Sigmoid colon (tissue), 7 donors: ENCODE data around the gene EML4. TPM values are rescaled to one million over a fixed set of nuclear protein-coding genes. Genes with fewer than 3 reads are reported as not detected.

ENCODE experiments used
- DNase-seq: peaks from one replicate; pipeline ENCODE4 v3.0.0-alpha.2; 2019
- H3K27ac ChIP-seq, 4 donors: fragments of 200-600 bp; sonication (generic); one replicate each; pipeline ENCODE4 v1.5.1; 2016 to 2019; ENCODE audit warnings: mild to moderate bottlenecking in 1 of 4
- H3K27me3 ChIP-seq, 3 donors: fragments of 200-600 bp; sonication (generic); one replicate each; pipeline ENCODE4 v1.5.1; 2019; ENCODE audit warnings: mild to moderate bottlenecking in 1 of 3
- H3K36me3 ChIP-seq, 4 donors: fragments of 200-600 bp; sonication (generic); one replicate each; pipeline ENCODE4 v1.5.1; 2016 to 2019
- H3K4me1 ChIP-seq, 4 donors: fragments of 200-600 bp; sonication (generic); one replicate each; pipeline ENCODE4 v1.5.1; 2017 to 2019
- H3K4me3 ChIP-seq, 4 donors: fragments of 200-600 bp; sonication (generic); one replicate each; pipeline ENCODE4 v1.5.1; 2017 to 2019; ENCODE audit warnings: mild to moderate bottlenecking in 2 of 4, moderate library complexity in 1 of 4
- H3K9me3 ChIP-seq, 4 donors: fragments of 200-600 bp in 3 of 4; sonication (generic) in 3 of 4; one replicate each; pipeline versions ENCODE4 v1.5.1 to v1.6.1; 2013 to 2019
- EP300 ChIP-seq, 4 donors: sonication (generic); formaldehyde crosslinking; IDR thresholded peaks; one replicate each; pipeline ENCODE4 v1.6.1; 2017; ENCODE audit warnings: antibody characterized with exemption in 4 of 4
- POLR2A ChIP-seq, 2 donors: fragments of 450-650 bp; IDR thresholded peaks; one replicate each; pipeline ENCODE4 v1.6.1; 2016; ENCODE audit warnings: antibody characterized with exemption in 2 of 2, mild to moderate bottlenecking in 2 of 2, moderate library complexity in 2 of 2
- POLR2AphosphoS5 ChIP-seq, 4 donors: sonication (generic); formaldehyde crosslinking; IDR thresholded peaks; one replicate each; pipeline ENCODE4 v1.6.1; 2017; ENCODE audit warnings: antibody characterized with exemption in 4 of 4
- WGBS, 2 donors: extraction: QIAGEN DNeasy Blood & Tissue Kit; methylation state at CpG; one replicate each; pipeline ENCODE4 v1.1.7; 2013; 5-methylcytosine and 5-hydroxymethylcytosine counted together
- intact Hi-C: fragments of 100-400 bp; cut with DNase I; formaldehyde crosslinking; loops from one replicate; pipeline ENCODE4 v1.15.1; 2023
- polyA plus RNA-seq, 3 donors: library from polyadenylated mRNA; stranded (reverse); fragments of 200-250 nt; gene quantifications; one replicate each; pipeline ENCODE4 v1.2.3, GENCODE V29; 2013
- total RNA-seq, 4 donors: library from RNA; depleted of rRNA; stranded (reverse); fragments of >200 nt; gene quantifications; one replicate each; pipeline ENCODE4 v1.1.0, GENCODE V29; 2016
- TF ChIP-seq, protein P1 (sequence below), 4 experiments: fragments of 450-650 bp in 3 of 4; fragments of 200-600 bp in 1 of 4; IDR thresholded peaks; one replicate each; pipeline ENCODE4 v1.5.1; 2016 to 2019; ENCODE audit warnings: antibody characterized with exemption in 4 of 4, mild to moderate bottlenecking in 3 of 4, moderate library complexity in 2 of 4
- donor health status: healthy with polysubstance abuse.
- donor health status: Bipolar disorder and iron deficiency.
- donor health status: healthy.

The EML4 gene
- total and polyA plus RNA-seq, 7 donors = 16.1 to 27.8 (median 17.8) TPM

GRCh38 chr2:42225573-42225972 is 56.4 kb downstream of the EML4 start:
- H3K4me3 ChIP-seq = no peak overlapping the region
- no peaks in the 10 kb centered on the region for H3K27me3 ChIP-seq
- TF ChIP-seq EP300 (IDR thresholded peaks at IDR 0.05) = no peak
- TF ChIP-seq, protein P1, sequence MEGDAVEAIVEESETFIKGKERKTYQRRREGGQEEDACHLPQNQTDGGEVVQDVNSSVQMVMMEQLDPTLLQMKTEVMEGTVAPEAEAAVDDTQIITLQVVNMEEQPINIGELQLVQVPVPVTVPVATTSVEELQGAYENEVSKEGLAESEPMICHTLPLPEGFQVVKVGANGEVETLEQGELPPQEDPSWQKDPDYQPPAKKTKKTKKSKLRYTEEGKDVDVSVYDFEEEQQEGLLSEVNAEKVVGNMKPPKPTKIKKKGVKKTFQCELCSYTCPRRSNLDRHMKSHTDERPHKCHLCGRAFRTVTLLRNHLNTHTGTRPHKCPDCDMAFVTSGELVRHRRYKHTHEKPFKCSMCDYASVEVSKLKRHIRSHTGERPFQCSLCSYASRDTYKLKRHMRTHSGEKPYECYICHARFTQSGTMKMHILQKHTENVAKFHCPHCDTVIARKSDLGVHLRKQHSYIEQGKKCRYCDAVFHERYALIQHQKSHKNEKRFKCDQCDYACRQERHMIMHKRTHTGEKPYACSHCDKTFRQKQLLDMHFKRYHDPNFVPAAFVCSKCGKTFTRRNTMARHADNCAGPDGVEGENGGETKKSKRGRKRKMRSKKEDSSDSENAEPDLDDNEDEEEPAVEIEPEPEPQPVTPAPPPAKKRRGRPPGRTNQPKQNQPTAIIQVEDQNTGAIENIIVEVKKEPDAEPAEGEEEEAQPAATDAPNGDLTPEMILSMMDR (IDR thresholded peaks at IDR 0.05) = no peak
- no peak for TF ChIP-seq POLR2A (IDR thresholded peaks at IDR 0.05)
- no peak for TF ChIP-seq POLR2AphosphoS5 (IDR thresholded peaks at IDR 0.05)
- H3K36me3 ChIP-seq = no peaks in the 10 kb centered on the region
- intact Hi-C loops = no loop called here
- no peak overlapping the region for H3K27ac ChIP-seq
- 74 to 84% methylated on average over 1 of the region's 1 CpG for WGBS, 2 donors
- DNase-seq = no peak
- peaks cover 0 to 25% (median 10%) of the 10 kb centered on the region in 4 donors for H3K4me1 ChIP-seq
- H3K9me3 ChIP-seq = no peaks in the 10 kb centered on the region

GRCh38 chr2:42227491-42227890 is 58.3 kb downstream of the EML4 start:
- H3K4me3 ChIP-seq = no peak overlapping the region
- no peaks in the 10 kb centered on the region for H3K36me3 ChIP-seq
- WGBS, 2 donors = 96 to 97% methylated on average over 2 of the region's 2 CpGs
- intact Hi-C loops = no loop called here
- TF ChIP-seq EP300 (IDR thresholded peaks at IDR 0.05) = no peak
- TF ChIP-seq POLR2AphosphoS5 (IDR thresholded peaks at IDR 0.05) = no peak
- TF ChIP-seq, protein P1 (IDR thresholded peaks at IDR 0.05) = no peak
- no peak for TF ChIP-seq POLR2A (IDR thresholded peaks at IDR 0.05)
- H3K4me1 ChIP-seq = peaks cover 0 to 31% (median 8%) of the 10 kb centered on the region in 4 donors
- H3K27ac ChIP-seq = no peak overlapping the region
- no peaks in the 10 kb centered on the region for H3K27me3 ChIP-seq
- DNase-seq = no peak
- H3K9me3 ChIP-seq = no peaks in the 10 kb centered on the region

DNA sequence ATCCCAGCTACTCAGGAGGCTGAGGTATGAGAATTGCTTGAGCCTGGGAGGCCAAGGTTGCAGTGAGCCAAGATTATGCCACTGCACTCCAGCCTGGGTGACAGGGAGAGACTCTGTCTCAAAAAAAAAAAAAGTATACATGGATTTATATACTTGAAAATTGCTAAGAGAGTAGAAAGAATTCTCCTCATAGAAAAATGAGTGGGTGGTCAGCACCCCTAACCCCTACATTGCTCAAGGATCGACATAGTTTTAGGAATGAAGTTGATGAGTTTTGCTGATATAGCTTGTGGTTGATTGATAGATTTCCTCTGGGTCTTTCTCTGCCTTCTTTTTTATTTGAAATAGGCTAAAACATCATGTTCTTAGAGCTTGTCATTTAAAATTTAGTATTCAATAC is 58.9 kb downstream of the EML4 start:
- no peaks in the 10 kb centered on the region for H3K36me3 ChIP-seq
- no peak for DNase-seq
- WGBS, 2 donors = 85 to 88% methylated on average over 1 of the region's 1 CpG
- intact Hi-C loops = no loop called here
- no peak for TF ChIP-seq EP300 (IDR thresholded peaks at IDR 0.05)
- no peak for TF ChIP-seq POLR2A (IDR thresholded peaks at IDR 0.05)
- no peaks in the 10 kb centered on the region for H3K27me3 ChIP-seq
- H3K4me1 ChIP-seq = peaks cover 0 to 28% (median 7%) of the 10 kb centered on the region in 4 donors
- H3K9me3 ChIP-seq = no peaks in the 10 kb centered on the region
- H3K27ac ChIP-seq = no peak overlapping the region
- no peak overlapping the region for H3K4me3 ChIP-seq

- no peak overlapping the region for H3K4me3 ChIP-seq
- TF ChIP-seq, protein P1 (IDR thresholded peaks at IDR 0.05) = no peak
- TF ChIP-seq POLR2A (IDR thresholded peaks at IDR 0.05) = no peak
- no peak for TF ChIP-seq POLR2AphosphoS5 (IDR thresholded peaks at IDR 0.05)
- no peak for TF ChIP-seq EP300 (IDR thresholded peaks at IDR 0.05)
- H3K27me3 ChIP-seq = no peaks in the 10 kb centered on the region
- no peaks in the 10 kb centered on the region for H3K9me3 ChIP-seq
- no peak overlapping the region for H3K27ac ChIP-seq
- no peaks in the 10 kb centered on the region for H3K36me3 ChIP-seq
- DNase-seq = no peak
- WGBS, 2 donors = 94% methylated on average over 2 of the region's 2 CpGs
- H3K4me1 ChIP-seq = peaks cover 0 to 24% (median 6%) of the 10 kb centered on the region in 4 donors
- intact Hi-C loops = loop anchor here (10.0 kb wide), 1 partner anchor 375 kb away; no protein-coding TSS in a partner anchor
These were observed 60.8 kb downstream of the EML4 start for GRCh38 chr2:42229949-42230348.

DNA sequence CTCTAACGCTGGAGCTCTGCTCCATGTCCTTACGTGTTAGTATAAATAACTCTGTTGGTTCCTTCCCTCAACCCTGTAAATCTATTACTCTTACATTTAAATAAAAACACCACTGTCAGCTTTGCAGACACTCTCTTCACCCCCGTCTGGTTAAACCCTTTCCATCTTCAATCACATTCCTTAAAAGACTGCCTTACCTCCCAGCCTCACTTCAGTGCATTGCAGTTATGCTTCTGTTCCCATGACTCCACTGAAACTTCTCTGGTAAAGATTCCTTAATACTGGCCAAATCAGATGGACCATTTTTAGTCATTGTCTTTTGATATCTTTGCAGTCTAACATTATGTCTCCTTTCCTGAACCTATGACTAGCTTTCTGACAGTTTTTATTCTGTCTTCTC is 61.7 kb downstream of the EML4 start:
- no peaks in the 10 kb centered on the region for H3K36me3 ChIP-seq
- DNase-seq = no peak
- H3K27ac ChIP-seq = no peak overlapping the region
- H3K4me1 ChIP-seq = peaks cover 0 to 24% (median 6%) of the 10 kb centered on the region in 4 donors
- intact Hi-C loops = loop anchor here (10.0 kb wide), 1 partner anchor 376 kb away; no protein-coding TSS in a partner anchor
- TF ChIP-seq, protein P1 (IDR thresholded peaks at IDR 0.05) = no peak
- TF ChIP-seq EP300 (IDR thresholded peaks at IDR 0.05) (no peak), POLR2AphosphoS5 (IDR thresholded peaks at IDR 0.05) (no peak), POLR2A (IDR thresholded peaks at IDR 0.05) (no peak)
- H3K9me3 ChIP-seq = no peaks in the 10 kb centered on the region
- no peaks in the 10 kb centered on the region for H3K27me3 ChIP-seq
- 90 to 91% methylated on average over 3 of the region's 3 CpGs for WGBS, 2 donors
- no peak overlapping the region for H3K4me3 ChIP-seq
